Gastroesophageal sphincter (tissue), 3 donors: ENCODE measurements around the gene SYCP2L.

Experiments used
- CTCF ChIP-seq, 4 experiments: fragments of 200-600 bp in 2 of 4; fragments of 450-650 bp in 2 of 4; sonication (generic) in 1 of 4; IDR thresholded peaks; one replicate each; pipeline ENCODE4 v1.5.1; 2017 to 2019; ENCODE audit warnings: antibody characterized with exemption in 4 of 4, mild to moderate bottlenecking in 2 of 4, moderate library complexity in 2 of 4
- EP300 ChIP-seq: sonication (generic); formaldehyde crosslinking; IDR thresholded peaks from one replicate; pipeline ENCODE4 v1.6.1; 2017; ENCODE audit warnings: antibody characterized with exemption, mild to moderate bottlenecking
- POLR2A ChIP-seq, 2 donors: fragments of 450-650 bp; IDR thresholded peaks; one replicate each; pipeline ENCODE4 v1.6.1; 2017; ENCODE audit warnings: antibody characterized with exemption in 2 of 2, mild to moderate bottlenecking in 2 of 2, moderate library complexity in 1 of 2
- POLR2AphosphoS5 ChIP-seq: sonication (generic); formaldehyde crosslinking; IDR thresholded peaks from one replicate; pipeline ENCODE4 v1.6.1; 2017; ENCODE audit warnings: antibody characterized with exemption

- TF ChIP-seq POLR2A (IDR thresholded peaks at IDR 0.05) (no peak), CTCF (IDR thresholded peaks at IDR 0.05) (no peak), POLR2AphosphoS5 (no peak), EP300 (no peak)
Measured at GRCh38 chr6:11018225-11018624, 131.4 kb downstream of the SYCP2L start.
